Suprapubic skin (tissue), 4 donors: Measurements from ENCODE around the gene TLE1. TPM values are rescaled to one million over a fixed set of nuclear protein-coding genes. Genes with fewer than 3 reads are reported as not detected.

Source experiments
- DNase-seq, 2 donors: peaks; one replicate each; pipeline ENCODE4 v3.0.0-alpha.2; 2019; ENCODE audit warnings: low spot score in 2 of 2
- H3K27ac ChIP-seq: fragments of 200-600 bp; sonication (generic); one replicate; pipeline ENCODE4 v1.5.1; 2019
- H3K27me3 ChIP-seq: fragments of 200-600 bp; sonication (generic); one replicate; pipeline ENCODE4 v1.5.1; 2019
- H3K36me3 ChIP-seq: fragments of 200-600 bp; sonication (generic); one replicate; pipeline ENCODE4 v1.5.1; 2019
- H3K4me1 ChIP-seq: fragments of 200-600 bp; sonication (generic); one replicate; pipeline ENCODE4 v1.5.1; 2019
- H3K4me3 ChIP-seq: fragments of 200-600 bp; sonication (generic); one replicate; pipeline ENCODE4 v1.5.1; 2019; ENCODE audit warnings: mild to moderate bottlenecking
- H3K9me3 ChIP-seq: fragments of 200-600 bp; sonication (generic); one replicate; pipeline ENCODE4 v1.5.1; 2019
- EP300 ChIP-seq: sonication (generic); formaldehyde crosslinking; IDR thresholded peaks from one replicate; pipeline ENCODE4 v1.6.1; 2017; ENCODE audit warnings: antibody characterized with exemption
- POLR2A ChIP-seq, 2 donors: fragments of 450-650 bp; IDR thresholded peaks; one replicate each; pipeline ENCODE4 v1.6.1; 2017; ENCODE audit warnings: antibody characterized with exemption in 2 of 2, mild to moderate bottlenecking in 2 of 2, moderate library complexity in 2 of 2
- POLR2AphosphoS5 ChIP-seq, 3 donors: sonication (generic); formaldehyde crosslinking; IDR thresholded peaks; one replicate each; pipeline ENCODE4 v1.6.1; 2017; ENCODE audit warnings: antibody characterized with exemption in 3 of 3
- WGBS: methylation state at CpG from one replicate; pipeline ENCODE4 v1.1.5; 2018; 5-methylcytosine and 5-hydroxymethylcytosine counted together
- total RNA-seq, 4 donors: library from RNA; depleted of rRNA; stranded (reverse); fragments of >200 nt; gene quantifications; one replicate each; pipeline ENCODE4 v1.1.0, GENCODE V29; 2016
- TF ChIP-seq, protein P1 (sequence below), 2 donors: fragments of 200-600 bp in 1 of 2; fragments of 450-650 bp in 1 of 2; sonication (generic) in 1 of 2; IDR thresholded peaks; one replicate each; pipeline ENCODE4 v1.5.1; 2016 to 2019; ENCODE audit warnings: antibody characterized with exemption in 2 of 2, mild to moderate bottlenecking in 1 of 2, moderate library complexity in 1 of 2

The TLE1 gene
- total RNA-seq, 4 donors from 2014 or later, result 34.8 to 73.5 (median 47.5) TPM

DNA sequence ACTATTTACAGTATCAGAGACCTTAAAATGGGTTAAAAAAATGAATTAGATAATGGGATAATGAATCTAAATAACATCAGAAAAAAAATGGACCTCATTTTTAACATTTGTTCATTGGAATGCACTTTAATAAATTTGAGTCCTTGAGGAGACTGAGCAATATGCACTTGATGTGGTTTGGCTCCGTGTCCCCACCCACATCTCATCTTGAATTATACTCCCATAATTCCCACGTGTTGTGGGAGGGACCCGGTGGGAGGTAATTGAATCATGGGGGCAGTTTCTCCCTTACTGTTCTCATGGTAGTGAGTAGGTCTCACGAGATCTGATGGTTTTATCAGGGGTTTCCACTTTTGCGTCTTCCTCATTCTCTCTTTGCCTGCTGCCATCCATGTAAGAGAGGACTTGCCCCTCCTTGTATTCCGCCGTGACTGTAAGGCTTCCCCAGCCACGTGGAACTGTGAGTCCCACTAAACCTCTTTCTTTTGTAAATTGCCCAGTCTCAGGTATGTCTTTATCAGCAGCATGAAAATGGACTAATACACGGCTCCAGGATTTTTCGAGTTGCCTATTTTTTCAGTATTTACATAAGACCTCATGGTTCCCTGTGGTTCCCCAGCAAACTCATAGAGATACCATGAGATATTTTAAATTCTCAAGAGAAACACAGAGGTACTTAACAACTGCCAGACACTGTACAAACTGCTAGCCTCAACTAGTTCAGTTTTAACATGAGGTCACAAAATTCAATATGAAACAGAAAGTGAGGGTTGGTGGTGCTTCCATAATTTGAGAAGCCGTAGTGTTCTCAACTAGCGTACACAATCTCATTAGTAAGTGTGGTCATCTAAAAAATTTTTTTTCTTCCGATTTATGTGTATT, 128.3 kb downstream of the TLE1 start:
- Histone ChIP-seq H3K36me3 (no peaks in the 10 kb centered on the region), H3K27ac (no peak overlapping the region), H3K9me3 (no peaks in the 10 kb centered on the region)

DNA sequence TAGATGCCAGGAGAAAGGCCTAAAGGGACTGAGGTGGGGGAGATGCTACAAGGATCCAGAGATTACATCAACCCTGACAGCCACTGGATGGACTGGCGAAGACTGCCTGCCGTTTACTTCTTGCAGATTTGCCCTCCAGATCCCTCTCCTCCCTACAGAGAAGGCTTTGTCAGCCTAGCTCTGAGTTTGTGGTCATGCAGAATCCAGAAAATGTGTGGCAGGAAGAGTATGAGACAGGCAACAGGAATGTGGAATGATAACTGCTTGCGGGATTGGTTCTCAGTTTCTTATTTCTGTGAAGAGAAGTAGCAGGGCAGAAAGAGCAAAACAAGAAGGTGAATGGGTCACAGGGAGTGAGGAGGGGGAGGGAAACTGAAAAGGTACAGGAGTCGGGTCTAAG, 129.6 kb downstream of the TLE1 start:
- WGBS, result 60% methylated on average over 4 of the region's 4 CpGs
- no peak overlapping the region for H3K27ac ChIP-seq

More for the DNA sequence above, 128.3 kb downstream of the TLE1 start:
- 81% methylated on average over 13 of the region's 13 CpGs for WGBS
- Histone ChIP-seq H3K4me1 (peaks cover 19% of the 10 kb centered on the region), H3K27me3 (no peaks in the 10 kb centered on the region), H3K4me3 (no peak overlapping the region)
- TF ChIP-seq POLR2AphosphoS5 (IDR thresholded peaks at IDR 0.05), result no peak
- no peak for TF ChIP-seq EP300
- TF ChIP-seq POLR2A (IDR thresholded peaks at IDR 0.05), result no peak
- no peak for DNase-seq

DNA sequence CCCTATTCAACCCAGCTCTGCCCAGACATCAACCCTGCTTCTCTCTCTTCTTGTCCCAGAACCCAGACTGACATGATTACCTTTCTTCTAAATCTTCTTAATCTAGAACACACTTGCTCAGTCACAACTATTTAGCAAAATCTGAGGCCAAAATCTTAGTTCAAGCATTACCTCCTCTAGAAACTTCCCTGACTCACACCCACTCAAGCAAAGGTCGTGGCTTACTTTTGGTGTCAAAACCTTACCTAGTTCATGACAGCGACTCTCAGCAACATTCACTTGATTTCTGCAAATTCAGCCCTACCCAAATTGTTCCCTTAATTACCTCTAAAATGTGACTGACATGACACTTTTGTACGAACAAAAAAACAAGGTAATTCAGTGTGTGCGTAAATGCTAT, 130.2 kb downstream of the TLE1 start:
- DNase-seq, result no peak

More for the DNA sequence above, 129.6 kb downstream of the TLE1 start:
- Histone ChIP-seq H3K27me3 (no peaks in the 10 kb centered on the region), H3K4me3 (no peak overlapping the region), H3K9me3 (no peaks in the 10 kb centered on the region), H3K36me3 (no peaks in the 10 kb centered on the region), H3K4me1 (peaks cover 19% of the 10 kb centered on the region)
- DNase-seq, result no peak
- TF ChIP-seq EP300 (no peak), POLR2AphosphoS5 (IDR thresholded peaks at IDR 0.05) (no peak), POLR2A (IDR thresholded peaks at IDR 0.05) (no peak)
- TF ChIP-seq, protein P1, sequence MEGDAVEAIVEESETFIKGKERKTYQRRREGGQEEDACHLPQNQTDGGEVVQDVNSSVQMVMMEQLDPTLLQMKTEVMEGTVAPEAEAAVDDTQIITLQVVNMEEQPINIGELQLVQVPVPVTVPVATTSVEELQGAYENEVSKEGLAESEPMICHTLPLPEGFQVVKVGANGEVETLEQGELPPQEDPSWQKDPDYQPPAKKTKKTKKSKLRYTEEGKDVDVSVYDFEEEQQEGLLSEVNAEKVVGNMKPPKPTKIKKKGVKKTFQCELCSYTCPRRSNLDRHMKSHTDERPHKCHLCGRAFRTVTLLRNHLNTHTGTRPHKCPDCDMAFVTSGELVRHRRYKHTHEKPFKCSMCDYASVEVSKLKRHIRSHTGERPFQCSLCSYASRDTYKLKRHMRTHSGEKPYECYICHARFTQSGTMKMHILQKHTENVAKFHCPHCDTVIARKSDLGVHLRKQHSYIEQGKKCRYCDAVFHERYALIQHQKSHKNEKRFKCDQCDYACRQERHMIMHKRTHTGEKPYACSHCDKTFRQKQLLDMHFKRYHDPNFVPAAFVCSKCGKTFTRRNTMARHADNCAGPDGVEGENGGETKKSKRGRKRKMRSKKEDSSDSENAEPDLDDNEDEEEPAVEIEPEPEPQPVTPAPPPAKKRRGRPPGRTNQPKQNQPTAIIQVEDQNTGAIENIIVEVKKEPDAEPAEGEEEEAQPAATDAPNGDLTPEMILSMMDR (IDR thresholded peaks at IDR 0.05), result no peak

DNA sequence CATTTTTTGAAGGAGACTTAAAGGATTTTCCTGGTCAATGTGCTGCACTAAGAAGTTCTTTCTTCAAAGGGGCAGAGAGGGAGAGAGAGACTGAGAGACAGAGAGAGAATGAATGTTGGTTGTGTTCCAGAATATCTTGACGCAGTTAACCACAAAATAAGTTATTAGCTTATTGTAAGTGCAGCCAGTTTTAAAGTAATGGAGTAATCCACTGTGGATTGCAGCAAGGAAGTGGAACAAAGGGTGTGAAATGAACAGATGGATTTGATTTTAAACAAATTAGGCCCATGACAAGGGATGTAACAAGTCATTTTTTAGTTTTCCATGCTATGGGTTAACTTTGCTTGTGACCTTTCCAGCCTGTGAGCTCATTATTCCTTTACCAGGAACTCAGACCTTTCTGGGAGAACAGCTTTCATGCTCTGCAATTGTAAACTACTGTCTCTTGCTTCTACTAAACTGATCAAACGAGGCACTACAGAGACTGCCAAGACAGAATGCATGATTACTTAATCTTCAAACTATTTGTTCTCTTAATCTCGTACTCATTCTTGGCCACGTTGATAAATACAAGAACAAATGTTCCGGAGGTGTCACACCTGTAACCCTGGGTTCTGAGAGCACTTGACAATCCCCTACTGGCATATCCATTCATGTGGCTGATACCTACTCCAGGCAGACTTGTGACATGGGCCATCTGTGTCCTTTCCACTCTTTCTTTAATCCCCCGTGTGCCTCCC, 131.1 kb downstream of the TLE1 start:
- Histone ChIP-seq H3K4me3 (no peak overlapping the region), H3K27ac (peak overlapping the region; percentile 57), H3K9me3 (no peaks in the 10 kb centered on the region), H3K36me3 (no peaks in the 10 kb centered on the region), H3K4me1 (peaks cover 19% of the 10 kb centered on the region), H3K27me3 (no peaks in the 10 kb centered on the region)
- TF ChIP-seq POLR2AphosphoS5 (IDR thresholded peaks at IDR 0.05), result peak in 2 of 3 donors; percentile 29 to 32
- TF ChIP-seq POLR2A (IDR thresholded peaks at IDR 0.05), result no peak
- no peak for DNase-seq
- WGBS, result 30% methylated on average over 6 of the region's 6 CpGs

More for the DNA sequence above, 130.2 kb downstream of the TLE1 start:
- Histone ChIP-seq H3K27ac (no peak overlapping the region), H3K27me3 (no peaks in the 10 kb centered on the region), H3K36me3 (no peaks in the 10 kb centered on the region), H3K4me3 (no peak overlapping the region), H3K4me1 (peaks cover 19% of the 10 kb centered on the region), H3K9me3 (no peaks in the 10 kb centered on the region)
- TF ChIP-seq, protein P1 (IDR thresholded peaks at IDR 0.05), result no peak
- TF ChIP-seq POLR2AphosphoS5 (IDR thresholded peaks at IDR 0.05) (no peak), EP300 (no peak), POLR2A (IDR thresholded peaks at IDR 0.05) (no peak)
- 91% methylated on average over 4 of the region's 4 CpGs for WGBS

DNA sequence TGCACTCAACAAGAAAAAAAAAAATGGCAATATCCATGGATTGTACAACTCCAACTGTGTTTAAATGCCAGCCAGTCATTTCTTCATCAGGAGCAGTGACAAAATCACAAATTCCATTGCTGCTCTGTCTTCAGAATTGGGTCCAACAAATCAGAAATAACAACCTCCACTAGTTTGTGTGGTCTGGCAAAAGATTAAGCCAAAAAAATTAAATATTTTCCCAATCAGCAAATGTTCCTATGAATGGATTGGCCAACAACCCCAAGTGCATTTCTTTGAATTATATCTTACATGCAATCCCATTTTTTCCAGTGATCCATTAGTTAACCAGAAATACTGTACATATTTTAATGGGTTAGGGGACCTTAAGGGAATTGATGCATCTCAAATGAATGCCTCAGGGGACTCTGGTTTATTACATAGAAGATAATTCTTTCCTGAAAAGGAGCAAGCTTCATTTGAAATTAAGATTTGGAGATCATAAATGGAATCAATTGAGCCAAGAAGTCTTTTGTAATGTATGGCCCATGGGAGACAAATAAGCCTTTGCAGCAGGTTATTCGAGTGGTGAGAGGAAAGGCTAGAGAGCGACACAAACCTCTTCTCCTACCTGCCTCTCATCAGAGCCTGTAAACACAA, 131.8 kb downstream of the TLE1 start:
- DNase-seq, result no peak
- Histone ChIP-seq H3K9me3 (no peaks in the 10 kb centered on the region), H3K36me3 (no peaks in the 10 kb centered on the region), H3K27me3 (no peaks in the 10 kb centered on the region), H3K4me1 (peaks cover 19% of the 10 kb centered on the region), H3K27ac (peak overlapping the region; percentile 57), H3K4me3 (no peak overlapping the region)
- TF ChIP-seq, protein P1 (IDR thresholded peaks at IDR 0.05), result no peak
- TF ChIP-seq POLR2A (IDR thresholded peaks at IDR 0.05), result no peak
- no peak for TF ChIP-seq POLR2AphosphoS5 (IDR thresholded peaks at IDR 0.05)
- no peak for TF ChIP-seq EP300
- 55% methylated on average over 2 of the region's 2 CpGs for WGBS
